ENCODE data around the gene MICAL2. TPM values are rescaled to one million over a fixed set of nuclear protein-coding genes. Genes with fewer than 3 reads are reported as not detected.

MICAL2 gene
- polyA plus RNA-seq, 1 experiment: 135 TPM

DNA sequence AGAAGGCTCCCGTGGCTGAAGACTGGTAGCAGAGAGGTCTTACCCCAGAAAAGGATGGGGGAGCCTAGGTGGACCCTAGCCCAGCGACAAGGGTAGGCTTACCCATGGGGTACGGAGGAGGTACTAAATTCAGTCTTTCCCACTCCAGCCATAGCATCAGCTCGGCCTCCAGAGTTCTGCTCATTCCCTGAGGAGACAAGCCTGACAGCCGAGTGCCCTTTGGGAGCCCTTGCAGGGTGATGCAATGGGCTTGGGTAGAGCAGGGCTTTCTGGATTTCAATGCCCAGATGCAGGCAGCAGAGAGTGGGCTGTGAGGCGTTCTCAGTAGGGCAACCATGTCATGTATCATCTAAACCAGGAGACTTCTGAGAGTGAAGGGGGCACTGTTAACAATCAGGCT lies 124.7 kb downstream of the MICAL2 start:
- Histone ChIP-seq H3K27me3 (ENCODE audit: control insufficient read depth, insufficient read depth, low read length) (no peaks in the 10 kb centered on the region), H3K36me3 (ENCODE audit: control insufficient read depth, insufficient read depth, low read length) (peaks cover 5% of the 10 kb centered on the region; the same call in 1 of the 2 replicates), H3K4me3 (ENCODE audit: low read depth, low read length) (no peak overlapping the region)
- DNase-seq (ENCODE audit: low read depth): no peak
- POLR2A ChIA-PET: no interaction called here
- TF ChIP-seq, protein P1, sequence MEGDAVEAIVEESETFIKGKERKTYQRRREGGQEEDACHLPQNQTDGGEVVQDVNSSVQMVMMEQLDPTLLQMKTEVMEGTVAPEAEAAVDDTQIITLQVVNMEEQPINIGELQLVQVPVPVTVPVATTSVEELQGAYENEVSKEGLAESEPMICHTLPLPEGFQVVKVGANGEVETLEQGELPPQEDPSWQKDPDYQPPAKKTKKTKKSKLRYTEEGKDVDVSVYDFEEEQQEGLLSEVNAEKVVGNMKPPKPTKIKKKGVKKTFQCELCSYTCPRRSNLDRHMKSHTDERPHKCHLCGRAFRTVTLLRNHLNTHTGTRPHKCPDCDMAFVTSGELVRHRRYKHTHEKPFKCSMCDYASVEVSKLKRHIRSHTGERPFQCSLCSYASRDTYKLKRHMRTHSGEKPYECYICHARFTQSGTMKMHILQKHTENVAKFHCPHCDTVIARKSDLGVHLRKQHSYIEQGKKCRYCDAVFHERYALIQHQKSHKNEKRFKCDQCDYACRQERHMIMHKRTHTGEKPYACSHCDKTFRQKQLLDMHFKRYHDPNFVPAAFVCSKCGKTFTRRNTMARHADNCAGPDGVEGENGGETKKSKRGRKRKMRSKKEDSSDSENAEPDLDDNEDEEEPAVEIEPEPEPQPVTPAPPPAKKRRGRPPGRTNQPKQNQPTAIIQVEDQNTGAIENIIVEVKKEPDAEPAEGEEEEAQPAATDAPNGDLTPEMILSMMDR (IDR thresholded peaks at IDR 0.05; ENCODE audit: insufficient read depth, low read depth, low read length): no peak
- CTCF ChIA-PET: interaction anchor here (1.4 to 6.1 kb wide), 10 partner anchors 10 to 190 kb away, joined by 5 to 44 read pairs (median 10); no protein-coding TSS in a partner anchor

- POLR2A ChIA-PET: no interaction called here
- H3K27me3 ChIP-seq (ENCODE audit: control insufficient read depth, insufficient read depth, low read length): no peaks in the 10 kb centered on the region
- no peak overlapping the region for H3K4me3 ChIP-seq (ENCODE audit: low read depth, low read length)
- CTCF ChIA-PET: interaction anchor here (0.6 to 6.1 kb wide), 22 partner anchors 10 to 250 kb away, joined by 3 to 44 read pairs (median 5); no protein-coding TSS in a partner anchor
- DNase-seq (ENCODE audit: low read depth): no peak
- H3K36me3 ChIP-seq (ENCODE audit: control insufficient read depth, insufficient read depth, low read length): peaks cover 5% of the 10 kb centered on the region; the same call in 1 of the 2 replicates
- TF ChIP-seq, protein P1 (IDR thresholded peaks at IDR 0.05; ENCODE audit: insufficient read depth, low read depth, low read length): no peak
Observed at GRCh38 chr11:12235553-12235946, 125.2 kb downstream of the MICAL2 start.

GRCh38 chr11:12235947-12236743 lies 125.8 kb downstream of the MICAL2 start:
- no peak for DNase-seq (ENCODE audit: low read depth)
- peaks cover 6% of the 10 kb centered on the region; the same call in 1 of the 2 replicates for H3K36me3 ChIP-seq (ENCODE audit: control insufficient read depth, insufficient read depth, low read length)
- CTCF ChIA-PET: interaction anchor here (0.6 to 6.1 kb wide), 31 partner anchors 9 to 251 kb away, joined by 3 to 44 read pairs (median 5); no protein-coding TSS in a partner anchor
- H3K27me3 ChIP-seq (ENCODE audit: control insufficient read depth, insufficient read depth, low read length): no peaks in the 10 kb centered on the region
- POLR2A ChIA-PET: no interaction called here
- TF ChIP-seq, protein P1 (IDR thresholded peaks at IDR 0.05; ENCODE audit: insufficient read depth, low read depth, low read length): peak; percentile 66
- no peak overlapping the region for H3K4me3 ChIP-seq (ENCODE audit: low read depth, low read length)

- H3K27me3 ChIP-seq (ENCODE audit: control insufficient read depth, insufficient read depth, low read length): no peaks in the 10 kb centered on the region
- H3K4me3 ChIP-seq (ENCODE audit: low read depth, low read length): no peak overlapping the region
- CTCF ChIA-PET: interaction anchor here (0.6 to 6.1 kb wide), 29 partner anchors 9 to 192 kb away, joined by 3 to 44 read pairs (median 5); no protein-coding TSS in a partner anchor
- TF ChIP-seq, protein P1 (IDR thresholded peaks at IDR 0.05; ENCODE audit: insufficient read depth, low read depth, low read length): no peak
- peaks cover 6% of the 10 kb centered on the region; the same call in 1 of the 2 replicates for H3K36me3 ChIP-seq (ENCODE audit: control insufficient read depth, insufficient read depth, low read length)
- DNase-seq (ENCODE audit: low read depth): no peak
- POLR2A ChIA-PET: no interaction called here
Observed at GRCh38 chr11:12236744-12237101, 126.3 kb downstream of the MICAL2 start.

DNA sequence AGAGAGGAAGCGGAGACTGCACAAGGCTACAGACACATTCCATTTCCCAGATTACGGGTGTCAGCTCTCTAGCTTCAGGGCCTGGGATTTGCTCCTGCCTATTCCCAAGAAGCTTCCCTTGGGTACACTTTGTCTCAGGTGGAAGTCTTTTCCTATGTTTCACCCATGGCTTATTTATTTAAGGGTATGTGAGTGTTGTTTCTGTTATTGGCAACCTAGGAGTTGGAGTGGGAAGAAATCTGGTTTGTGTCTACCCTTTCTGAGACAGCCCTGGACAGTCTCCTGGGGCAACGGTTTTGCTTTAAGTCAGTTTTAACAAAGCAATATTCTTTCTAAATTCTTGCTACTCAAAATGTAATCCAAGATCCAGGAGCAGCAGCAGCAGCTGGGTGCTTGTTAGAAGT lies 127.0 kb downstream of the MICAL2 start:
- Histone ChIP-seq H3K36me3 (ENCODE audit: control insufficient read depth, insufficient read depth, low read length) (peaks cover 6% of the 10 kb centered on the region; the same call in 1 of the 2 replicates), H3K4me3 (ENCODE audit: low read depth, low read length) (no peak overlapping the region), H3K27me3 (ENCODE audit: control insufficient read depth, insufficient read depth, low read length) (no peaks in the 10 kb centered on the region)
- ChIA-PET POLR2A (no interaction called here), CTCF (interaction anchor here (0.6 to 6.1 kb wide), 22 partner anchors 8 to 193 kb away, joined by 3 to 44 read pairs (median 6); no protein-coding TSS in a partner anchor)
- DNase-seq (ENCODE audit: low read depth): no peak
- TF ChIP-seq, protein P1 (IDR thresholded peaks at IDR 0.05; ENCODE audit: insufficient read depth, low read depth, low read length): no peak

Data from BJ (cell line).